Esophagus squamous epithelium (tissue), 4 donors: ENCODE results near the gene OR6N2.

Experiments used
- POLR2A ChIP-seq, 4 donors: fragments of 450-650 bp; IDR thresholded peaks; one replicate each; pipeline ENCODE4 v1.6.1; 2017; ENCODE audit warnings: antibody characterized with exemption in 4 of 4, mild to moderate bottlenecking in 4 of 4, moderate library complexity in 3 of 4
- TF ChIP-seq, protein P1 (sequence below), 6 experiments: fragments of 450-650 bp in 4 of 6; fragments of 200-600 bp in 2 of 6; sonication (generic) in 2 of 6; IDR thresholded peaks; one replicate each; pipeline ENCODE4 v1.5.1; 2016 to 2019; ENCODE audit warnings: antibody characterized with exemption in 6 of 6, mild to moderate bottlenecking in 4 of 6, moderate library complexity in 4 of 6

DNA sequence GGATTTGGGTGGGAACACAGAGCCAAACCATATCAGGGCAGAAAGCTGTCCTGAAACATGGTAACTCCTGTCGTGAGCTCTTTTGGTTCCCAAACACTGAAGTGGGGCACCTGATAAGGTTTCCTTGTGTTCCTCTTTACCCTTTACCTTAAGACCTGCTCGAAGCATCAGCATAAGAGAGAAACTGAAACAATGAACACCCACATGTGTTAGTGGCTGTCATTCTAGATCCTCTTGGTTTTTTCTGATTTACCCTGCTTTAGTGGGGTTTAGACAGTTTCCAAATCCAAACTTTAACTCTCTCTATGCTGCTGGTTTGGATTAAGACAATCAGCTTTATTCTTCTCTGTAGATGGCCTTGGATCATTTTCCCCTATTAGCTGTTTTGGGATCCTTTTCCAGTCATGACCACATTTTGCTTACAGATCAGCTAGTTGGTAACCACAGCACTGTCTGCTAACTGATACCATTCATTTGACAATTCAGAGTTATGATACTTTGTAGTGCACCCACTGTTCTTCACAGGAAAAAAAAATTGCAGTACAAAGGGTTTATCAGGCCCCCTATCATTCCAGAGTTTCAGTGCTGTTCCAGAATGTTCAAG is 49.2 kb upstream of the OR6N2 start:
- TF ChIP-seq, protein P1, sequence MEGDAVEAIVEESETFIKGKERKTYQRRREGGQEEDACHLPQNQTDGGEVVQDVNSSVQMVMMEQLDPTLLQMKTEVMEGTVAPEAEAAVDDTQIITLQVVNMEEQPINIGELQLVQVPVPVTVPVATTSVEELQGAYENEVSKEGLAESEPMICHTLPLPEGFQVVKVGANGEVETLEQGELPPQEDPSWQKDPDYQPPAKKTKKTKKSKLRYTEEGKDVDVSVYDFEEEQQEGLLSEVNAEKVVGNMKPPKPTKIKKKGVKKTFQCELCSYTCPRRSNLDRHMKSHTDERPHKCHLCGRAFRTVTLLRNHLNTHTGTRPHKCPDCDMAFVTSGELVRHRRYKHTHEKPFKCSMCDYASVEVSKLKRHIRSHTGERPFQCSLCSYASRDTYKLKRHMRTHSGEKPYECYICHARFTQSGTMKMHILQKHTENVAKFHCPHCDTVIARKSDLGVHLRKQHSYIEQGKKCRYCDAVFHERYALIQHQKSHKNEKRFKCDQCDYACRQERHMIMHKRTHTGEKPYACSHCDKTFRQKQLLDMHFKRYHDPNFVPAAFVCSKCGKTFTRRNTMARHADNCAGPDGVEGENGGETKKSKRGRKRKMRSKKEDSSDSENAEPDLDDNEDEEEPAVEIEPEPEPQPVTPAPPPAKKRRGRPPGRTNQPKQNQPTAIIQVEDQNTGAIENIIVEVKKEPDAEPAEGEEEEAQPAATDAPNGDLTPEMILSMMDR (IDR thresholded peaks at IDR 0.05), result no peak
- TF ChIP-seq POLR2A (IDR thresholded peaks at IDR 0.05), result no peak
